GM12801 (cell line): Measurements from ENCODE around the gene ADSS1.

ENCODE experiments used
- CTCF ChIP-seq: IDR thresholded peaks from one replicate; pipeline ENCODE4 v1.5.1; 2011; ENCODE audit warnings: control low read depth; ENCODE audit not compliant: insufficient read length; ENCODE audit errors: extremely low read depth

The ADSS1 gene

GRCh38 chr14:104702673-104703072, 21.4 kb upstream of the ADSS1 start:
- TF ChIP-seq CTCF: no peak

- no peak for TF ChIP-seq CTCF
These were observed 20.8 kb upstream of the ADSS1 start for GRCh38 chr14:104703269-104703668.

- TF ChIP-seq CTCF: no peak
These were observed 19.8 kb upstream of the ADSS1 start for GRCh38 chr14:104704252-104704651.

GRCh38 chr14:104705340-104706047, 18.5 kb upstream of the ADSS1 start:
- TF ChIP-seq CTCF: no peak

- no peak for TF ChIP-seq CTCF
These were observed 17.1 kb upstream of the ADSS1 start for GRCh38 chr14:104706733-104707607.

GRCh38 chr14:104707608-104708595, 16.1 kb upstream of the ADSS1 start:
- TF ChIP-seq CTCF: no peak

GRCh38 chr14:104708606-104709268, 15.3 kb upstream of the ADSS1 start:
- TF ChIP-seq CTCF: peak; percentile 60
